HL-60 (cell line): Measurements from ENCODE around the gene PRLR.

ENCODE experiments used
- POLR2AphosphoS5 ChIP-seq: IDR thresholded peaks from 2 replicates; pipeline ENCODE4 v1.6.1; 2012; ENCODE audit warnings: low read depth
- REST ChIP-seq: IDR thresholded peaks from 2 replicates; pipeline ENCODE4 v1.6.1; 2012; ENCODE audit warnings: low read depth; ENCODE audit not compliant: insufficient replicate concordance
- TF ChIP-seq, protein P1 (sequence below): IDR thresholded peaks from one replicate; pipeline ENCODE4 v1.5.1; 2011; ENCODE audit warnings: low read length, control low read depth, inconsistent platforms; ENCODE audit not compliant: insufficient read depth

GRCh38 chr5:35151146-35151920 lies 79.0 kb downstream of the PRLR start:
- TF ChIP-seq, protein P1, sequence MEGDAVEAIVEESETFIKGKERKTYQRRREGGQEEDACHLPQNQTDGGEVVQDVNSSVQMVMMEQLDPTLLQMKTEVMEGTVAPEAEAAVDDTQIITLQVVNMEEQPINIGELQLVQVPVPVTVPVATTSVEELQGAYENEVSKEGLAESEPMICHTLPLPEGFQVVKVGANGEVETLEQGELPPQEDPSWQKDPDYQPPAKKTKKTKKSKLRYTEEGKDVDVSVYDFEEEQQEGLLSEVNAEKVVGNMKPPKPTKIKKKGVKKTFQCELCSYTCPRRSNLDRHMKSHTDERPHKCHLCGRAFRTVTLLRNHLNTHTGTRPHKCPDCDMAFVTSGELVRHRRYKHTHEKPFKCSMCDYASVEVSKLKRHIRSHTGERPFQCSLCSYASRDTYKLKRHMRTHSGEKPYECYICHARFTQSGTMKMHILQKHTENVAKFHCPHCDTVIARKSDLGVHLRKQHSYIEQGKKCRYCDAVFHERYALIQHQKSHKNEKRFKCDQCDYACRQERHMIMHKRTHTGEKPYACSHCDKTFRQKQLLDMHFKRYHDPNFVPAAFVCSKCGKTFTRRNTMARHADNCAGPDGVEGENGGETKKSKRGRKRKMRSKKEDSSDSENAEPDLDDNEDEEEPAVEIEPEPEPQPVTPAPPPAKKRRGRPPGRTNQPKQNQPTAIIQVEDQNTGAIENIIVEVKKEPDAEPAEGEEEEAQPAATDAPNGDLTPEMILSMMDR: no peak
- TF ChIP-seq REST (no peak), POLR2AphosphoS5 (no peak)
